Neural cell (in vitro differentiated cells): ENCODE measurements around the gene HMCN2.

Experiments
- CTCF ChIP-seq: fragments of 450-650 bp; IDR thresholded peaks from 2 replicates; pipeline ENCODE4 v1.5.1; 2014; ENCODE audit warnings: antibody characterized with exemption, mild to moderate bottlenecking, moderate library complexity; ENCODE audit not compliant: poor library complexity, severe bottlenecking
- EP300 ChIP-seq: fragments of 450-650 bp; conservative IDR thresholded peaks from 2 replicates; pipeline ENCODE4 v1.6.1; 2014; ENCODE audit warnings: antibody characterized with exemption, mild to moderate bottlenecking, moderate library complexity; ENCODE audit not compliant: poor library complexity, severe bottlenecking
- EZH2 ChIP-seq: fragments of 200-600, 300-800 bp; shearing (Covaris generic), sonication (generic); IDR thresholded peaks from 2 replicates; pipeline ENCODE4 v1.6.1; 2014; ENCODE audit warnings: antibody characterized with exemption, low read length, borderline replicate concordance, mild to moderate bottlenecking; ENCODE audit not compliant: insufficient read depth, poor library complexity, severe bottlenecking
- MXI1 ChIP-seq: fragments of 450-650 bp; conservative IDR thresholded peaks from 2 replicates; pipeline ENCODE4 v1.6.1; 2014; ENCODE audit warnings: antibody characterized with exemption, mild to moderate bottlenecking; ENCODE audit not compliant: poor library complexity, severe bottlenecking
- POLR2AphosphoS5 ChIP-seq: IDR thresholded peaks from 2 replicates; pipeline ENCODE4 v1.6.1; 2012
- RAD21 ChIP-seq: fragments of 450-650 bp; conservative IDR thresholded peaks from 2 replicates; pipeline ENCODE4 v1.6.1; 2014; ENCODE audit warnings: antibody characterized with exemption, mild to moderate bottlenecking, moderate library complexity
- REST ChIP-seq: IDR thresholded peaks from 2 replicates; pipeline ENCODE4 v1.6.1; 2012; ENCODE audit warnings: borderline replicate concordance
- TAF1 ChIP-seq: IDR thresholded peaks from 2 replicates; pipeline ENCODE4 v1.6.1; 2012; ENCODE audit warnings: low read depth

GRCh38 chr9:130414910-130415746, 149.6 kb downstream of the HMCN2 start:
- no peak for TF ChIP-seq CTCF
- TF ChIP-seq POLR2AphosphoS5 = no peak
- no peak for TF ChIP-seq EP300
- TF ChIP-seq REST = no peak
- TF ChIP-seq EZH2 = no peak
- no peak for TF ChIP-seq MXI1
- TF ChIP-seq TAF1 = no peak
- TF ChIP-seq RAD21 = no peak
